Mucosa of descending colon (tissue), 3 donors: ENCODE measurements around the gene CAPN2. TPM values are rescaled to one million over a fixed set of nuclear protein-coding genes. Genes with fewer than 3 reads are reported as not detected.
"Not testable (repeated sequence)": the region's sequence is repeated elsewhere in the genome, so short reads cannot be mapped to it uniquely, and the experiment has no call there.

Source experiments
- ATAC-seq: fragments of 200-7000 bp; cut with Tn5 transposase; one replicate; pipeline ENCODE4 v1.9.1; 2020; ENCODE audit warnings: mild to moderate bottlenecking, moderate library complexity
- DNase-seq, 3 donors: peaks; one replicate each; pipeline ENCODE4 v3.0.0-alpha.2; 2020
- H3K36me3 ChIP-seq: fragments of 200-600 bp; one replicate; pipeline ENCODE4 v1.8.0; 2021; ENCODE audit warnings: low read depth, mild to moderate bottlenecking
- H3K4me1 ChIP-seq: fragments of 200-600 bp; one replicate; pipeline ENCODE4 v1.8.0; 2021; ENCODE audit warnings: low read depth, mild to moderate bottlenecking
- H3K4me3 ChIP-seq: fragments of 200-600 bp; one replicate; pipeline ENCODE4 v1.8.0; 2021; ENCODE audit warnings: mild to moderate bottlenecking
- H3K9me3 ChIP-seq: fragments of 200-600 bp; one replicate; pipeline ENCODE4 v1.8.0; 2021; ENCODE audit warnings: mild to moderate bottlenecking
- CTCF ChIP-seq: fragments of 200-600 bp; IDR thresholded peaks from one replicate; pipeline ENCODE4 v1.8.0; 2022; ENCODE audit warnings: antibody characterized with exemption, mild to moderate bottlenecking
- intact Hi-C, 2 donors: fragments of 100-400 bp; cut with DNase I in 1 of 2; cut with micrococcal nuclease in 1 of 2; formaldehyde crosslinking; loops; one replicate each; pipeline versions ENCODE4 v1.11.0 to v1.11.1; 2022; cut with DNase I, micrococcal nuclease
- total RNA-seq, 3 donors: library from RNA; stranded (reverse); fragmentation: NEBNext Ultra II Directional in 2 of 3; extraction: Animal tissue kit (Norgen Biotek cat#: 25700) in 2 of 3; gene quantifications; one replicate each; pipeline versions ENCODE4 v1.2.1 to v1.2.4, GENCODE V29; 2021 to 2023
- donor health status: DM: no; HTN: no; CAD: no; lungs with moderate emphysema.
- donor health status: DM: no; HTN: no; CAD: no.
- donor health status: DM: no; HTN: yes; CAD: no.

CAPN2 gene
- total RNA-seq, 3 donors from 2014 or later: 200 to 417 (median 305) TPM

- Histone ChIP-seq H3K4me1 (peaks cover 52% of the 10 kb centered on the region), H3K36me3 (no peaks in the 10 kb centered on the region), H3K9me3 (no peaks in the 10 kb centered on the region), H3K4me3 (no peak overlapping the region)
- no peak for TF ChIP-seq CTCF
- DNase-seq (peak in 1 of 3 donors; percentile 51), ATAC-seq (peak; percentile 55)
- intact Hi-C loops: no loop called here
These were observed 21.8 kb downstream of the CAPN2 start for GRCh38 chr1:223733898-223734852.

GRCh38 chr1:223736638-223737037 lies 24.3 kb downstream of the CAPN2 start:
- not testable (repeated sequence) for DNase-seq

GRCh38 chr1:223737342-223737741 lies 25.0 kb downstream of the CAPN2 start:
- Histone ChIP-seq H3K9me3 (no peaks in the 10 kb centered on the region), H3K4me3 (no peak overlapping the region), H3K4me1 (peaks cover 49% of the 10 kb centered on the region), H3K36me3 (no peaks in the 10 kb centered on the region)
- no peak for ATAC-seq
- intact Hi-C loops: no loop called here
- no peak for TF ChIP-seq CTCF
- DNase-seq: no peak

More at GRCh38 chr1:223736638-223737037, 24.3 kb downstream of the CAPN2 start:
- H3K4me1 ChIP-seq: peaks cover 55% of the 10 kb centered on the region
- ATAC-seq, H3K4me3 ChIP-seq, H3K9me3 ChIP-seq, intact Hi-C loops, H3K36me3 ChIP-seq: not testable (repeated sequence)

- TF ChIP-seq CTCF: no peak
- Histone ChIP-seq H3K36me3 (no peaks in the 10 kb centered on the region), H3K4me1 (peaks cover 39% of the 10 kb centered on the region), H3K9me3 (no peaks in the 10 kb centered on the region), H3K4me3 (no peak overlapping the region)
- peak; percentile 76 for ATAC-seq
- intact Hi-C loops: no loop called here
- DNase-seq: peak in 2 of 3 donors; percentile 70 to 77
These were observed 26.4 kb downstream of the CAPN2 start for GRCh38 chr1:223738465-223739365.

- H3K4me3 ChIP-seq: no peak overlapping the region
- peaks cover 34% of the 10 kb centered on the region for H3K4me1 ChIP-seq
- H3K36me3 ChIP-seq: no peaks in the 10 kb centered on the region
- intact Hi-C loops: no loop called here
- no peak for TF ChIP-seq CTCF
- no peaks in the 10 kb centered on the region for H3K9me3 ChIP-seq
- ATAC-seq: peak; percentile 82
- peak in 1 of 3 donors; percentile 78 for DNase-seq
These were observed 27.2 kb downstream of the CAPN2 start for GRCh38 chr1:223739366-223740037.

GRCh38 chr1:223740038-223740736 lies 27.8 kb downstream of the CAPN2 start:
- ATAC-seq (peak; percentile 47), DNase-seq (peak in 1 of 3 donors; percentile 32)
- intact Hi-C loops, H3K9me3 ChIP-seq, H3K4me3 ChIP-seq, H3K36me3 ChIP-seq: not testable (repeated sequence)
- H3K4me1 ChIP-seq: peaks cover 34% of the 10 kb centered on the region
